HepG2 (cell line): Measurements from ENCODE around the gene RAI14.

ENCODE experiments used
- ATF1 ChIP-seq: IDR thresholded peaks from 2 replicates; pipeline ENCODE4 v1.6.1; 2016; ENCODE audit warnings: mild to moderate bottlenecking, control low read depth
- CHD4 ChIP-seq: fragments of 200-600 bp; sonication (generic); IDR thresholded peaks from 2 replicates; pipeline ENCODE4 v1.7.0; 2017; ENCODE audit warnings: mild to moderate bottlenecking, low read length, borderline replicate concordance
- CREB1 ChIP-seq, 2 experiments: fragments of 450-650 bp in 1 of 2; IDR thresholded peaks; 2 replicates each; pipeline ENCODE4 v1.6.1; 2016 to 2017; ENCODE audit warnings: control low read depth in 1 of 2, mild to moderate bottlenecking in 1 of 2, missing compliant biosample characterization in 1 of 2, missing genetic modification characterization in 1 of 2
- DDIT3 ChIP-seq: sonication (generic); formaldehyde crosslinking; IDR thresholded peaks from 2 replicates; pipeline ENCODE4 v1.4.0; 2020; ENCODE audit warnings: mild to moderate bottlenecking, missing genetic modification reagents
- IRF2 ChIP-seq: IDR thresholded peaks from 2 replicates; pipeline ENCODE4 v1.6.1; 2018; ENCODE audit warnings: missing genetic modification reagents, missing compliant biosample characterization
- PAXIP1 ChIP-seq: sonication (generic); formaldehyde crosslinking; conservative IDR thresholded peaks from 2 replicates; pipeline ENCODE4 v1.4.0; 2020; ENCODE audit warnings: mild to moderate bottlenecking, missing genetic modification reagents, moderate library complexity
- POLR2A ChIP-seq, 2 experiments: IDR thresholded peaks; 2 replicates each; pipeline ENCODE4 v1.6.1; 2011; ENCODE audit warnings: low read depth in 2 of 2, low read length in 2 of 2, mild to moderate bottlenecking in 1 of 2, moderate library complexity in 1 of 2; ENCODE audit not compliant: insufficient read depth in 1 of 2
- SNAPC5 ChIP-seq: sonication (generic); formaldehyde crosslinking; IDR thresholded peaks from 2 replicates; pipeline ENCODE4 v1.8.1; 2023; ENCODE audit warnings: mild to moderate bottlenecking, missing genetic modification reagents, borderline replicate concordance

GRCh38 chr5:34771076-34771475 is 114.9 kb downstream of the RAI14 start:
- TF ChIP-seq DDIT3 (CRISPR knock-in tag) (no peak), POLR2A (IDR thresholded peaks at IDR 0.05; ENCODE audit: insufficient read depth in 1 of 2, low read depth in 2 of 2, low read length in 2 of 2) (no peak), IRF2 (CRISPR knock-in tag) (no peak), ATF1 (CRISPR knock-in tag) (no peak), SNAPC5 (CRISPR knock-in tag) (no peak), CHD4 (no peak), CREB1 (IDR thresholded peaks at IDR 0.05) (no peak), CREB1 (CRISPR knock-in tag; IDR thresholded peaks at IDR 0.05) (no peak), PAXIP1 (CRISPR knock-in tag) (no peak)
